ENCODE data around the gene GPC6. TPM values are rescaled to one million over a fixed set of nuclear protein-coding genes. Genes with fewer than 3 reads are reported as not detected.
"Not testable (repeated sequence)": the region's sequence is repeated elsewhere in the genome, so short reads cannot be mapped to it uniquely, and the experiment has no call there.

The GPC6 gene
- total RNA-seq, 6 donors from 2014 or later = 1.3 to 7.3 (median 3.4) TPM

- Histone ChIP-seq H3K36me3 (no peaks in the 10 kb centered on the region), H3K4me1 (no peaks in the 10 kb centered on the region), H3K27me3 (no peaks in the 10 kb centered on the region), H3K9me3 (no peaks in the 10 kb centered on the region), H3K27ac (no peak overlapping the region), H3K4me3 (no peak overlapping the region)
- DNase-seq (no peak), ATAC-seq (ENCODE audit: low FRiP score in 2 of 2) (no peak)
- TF ChIP-seq CTCF (IDR thresholded peaks at IDR 0.05) (no peak), POLR2A (IDR thresholded peaks at IDR 0.05) (no peak), EP300 (IDR thresholded peaks at IDR 0.05) (no peak), POLR2AphosphoS5 (IDR thresholded peaks at IDR 0.05) (no peak)
Observed at GRCh38 chr13:93450761-93451160, 224.2 kb downstream of the GPC6 start.

DNA sequence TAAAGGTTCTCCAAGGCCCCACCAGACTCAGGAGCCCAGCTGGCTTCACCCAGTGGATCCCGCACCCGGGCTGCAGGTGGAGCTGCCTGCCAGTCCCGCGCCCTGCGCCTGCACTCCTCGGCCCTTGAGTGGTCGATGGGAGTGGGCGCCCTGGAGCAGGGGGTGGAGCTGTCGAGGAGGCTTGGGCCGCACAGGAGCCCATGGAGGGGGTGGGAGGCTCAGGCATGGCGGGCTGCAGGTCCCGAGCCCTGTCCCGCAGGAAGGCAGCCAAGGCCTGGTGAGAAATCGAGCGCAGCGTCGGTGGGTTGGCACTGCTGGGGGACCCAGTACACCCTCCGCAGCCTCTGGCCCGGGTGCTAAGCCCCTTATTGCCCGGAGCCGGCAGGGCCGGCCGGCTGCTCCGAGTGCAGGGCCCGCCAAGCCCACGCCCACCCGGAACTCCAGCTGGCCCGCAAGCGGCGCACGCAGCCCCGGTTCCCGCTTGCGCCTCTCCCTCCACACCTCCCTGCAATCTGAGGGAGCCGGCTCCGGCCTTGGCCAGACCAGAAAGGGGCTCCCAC is 228.1 kb downstream of the GPC6 start:
- not testable (repeated sequence) for H3K36me3 ChIP-seq; H3K27me3 ChIP-seq; H3K9me3 ChIP-seq; H3K4me1 ChIP-seq; H3K27ac ChIP-seq; ATAC-seq (ENCODE audit: low FRiP score in 2 of 2)
- DNase-seq = peak; percentile 41 to 85
- peak overlapping the region in 2 of 4 donors; percentile 21 to 47 for H3K4me3 ChIP-seq
- WGBS, 2 donors = 70 to 98% methylated on average over 16 to 28 of the region's 36 CpGs

GRCh38 chr13:93455861-93456260 is 229.3 kb downstream of the GPC6 start:
- no peak overlapping the region for H3K27ac ChIP-seq
- H3K9me3 ChIP-seq = no peaks in the 10 kb centered on the region
- WGBS, 2 donors = 70 to 71% methylated on average over 4 of the region's 4 CpGs
- DNase-seq (no peak), ATAC-seq (ENCODE audit: low FRiP score in 2 of 2) (no peak)
- H3K4me1 ChIP-seq = no peaks in the 10 kb centered on the region
- TF ChIP-seq CTCF (IDR thresholded peaks at IDR 0.05) (no peak), EP300 (IDR thresholded peaks at IDR 0.05) (no peak), POLR2A (IDR thresholded peaks at IDR 0.05) (no peak)
- H3K36me3 ChIP-seq = no peaks in the 10 kb centered on the region
- H3K27me3 ChIP-seq = no peaks in the 10 kb centered on the region
- peak overlapping the region in 1 of 4 donors; percentile 47 for H3K4me3 ChIP-seq

DNA sequence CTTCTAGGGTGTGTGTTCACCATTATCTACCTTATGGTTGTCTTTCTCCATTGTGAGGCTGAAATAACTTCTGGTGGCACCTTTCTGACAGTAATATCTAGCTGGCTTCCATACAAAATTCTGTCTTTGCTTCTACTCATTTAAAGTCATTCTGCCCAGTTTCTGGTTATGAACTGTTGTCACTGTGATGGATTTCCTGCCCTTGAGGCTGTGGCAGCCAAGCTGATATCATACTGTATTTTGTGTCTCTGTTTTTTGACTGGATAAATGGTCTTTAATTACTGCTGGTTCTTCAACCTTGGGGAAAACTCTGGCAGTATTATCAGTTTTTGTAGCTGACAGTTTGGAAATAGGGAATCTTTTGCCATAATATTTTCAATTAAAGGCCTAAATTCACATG is 233.4 kb downstream of the GPC6 start:
- no peaks in the 10 kb centered on the region for H3K27me3 ChIP-seq
- TF ChIP-seq POLR2A (IDR thresholded peaks at IDR 0.05) (no peak), EP300 (IDR thresholded peaks at IDR 0.05) (no peak), CTCF (IDR thresholded peaks at IDR 0.05) (no peak), POLR2AphosphoS5 (IDR thresholded peaks at IDR 0.05) (no peak)
- no peak overlapping the region for H3K27ac ChIP-seq
- no peaks in the 10 kb centered on the region for H3K9me3 ChIP-seq
- DNase-seq = no peak
- no peaks in the 10 kb centered on the region for H3K36me3 ChIP-seq
- H3K4me3 ChIP-seq = no peak overlapping the region
- no peaks in the 10 kb centered on the region for H3K4me1 ChIP-seq
- no peak for ATAC-seq (ENCODE audit: low FRiP score in 2 of 2)

DNA sequence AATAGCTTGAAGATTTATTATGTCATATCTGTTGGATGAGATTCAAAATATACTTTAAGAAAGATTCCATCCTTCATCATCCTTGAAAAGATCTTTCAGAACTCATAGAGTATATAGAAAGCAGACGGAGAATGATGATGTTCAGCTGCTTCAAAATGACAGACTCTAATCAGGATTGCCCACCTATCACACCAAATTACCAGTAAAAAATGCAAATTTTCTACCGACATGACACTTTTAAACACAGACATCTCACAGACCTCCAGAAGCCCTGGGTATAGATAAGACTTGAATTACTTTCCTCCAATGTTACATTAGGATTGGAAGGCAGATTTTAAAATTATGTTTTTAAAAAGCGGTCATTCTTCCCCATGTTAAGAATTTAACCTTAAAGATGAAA is 235.5 kb downstream of the GPC6 start:
- no peak for ATAC-seq (ENCODE audit: low FRiP score in 2 of 2)
- WGBS, 2 donors = 88 to 92% methylated on average over 3 of the region's 3 CpGs

More for the DNA sequence above, 235.5 kb downstream of the GPC6 start:
- Histone ChIP-seq H3K36me3 (no peaks in the 10 kb centered on the region), H3K4me1 (no peaks in the 10 kb centered on the region), H3K4me3 (no peak overlapping the region), H3K27ac (no peak overlapping the region), H3K27me3 (no peaks in the 10 kb centered on the region), H3K9me3 (no peaks in the 10 kb centered on the region)
- TF ChIP-seq POLR2A (IDR thresholded peaks at IDR 0.05) = no peak
- no peak for TF ChIP-seq POLR2AphosphoS5 (IDR thresholded peaks at IDR 0.05)
- TF ChIP-seq EP300 (IDR thresholded peaks at IDR 0.05) = no peak
- no peak for TF ChIP-seq CTCF (IDR thresholded peaks at IDR 0.05)
- DNase-seq = no peak
